ENCODE data around the gene ATG4B.

The ATG4B gene

GRCh38 chr2:241672243-241673188 is 35.0 kb downstream of the ATG4B start:
- H3K36me3 ChIP-seq (ENCODE audit: control insufficient read depth, insufficient read depth, low read length, severe bottlenecking): peaks cover 57% of the 10 kb centered on the region
- no peak overlapping the region for H3K4me3 ChIP-seq (ENCODE audit: low read length)
- no peak for DNase-seq (ENCODE audit: low read depth)
- H3K27me3 ChIP-seq (replicated peaks; ENCODE audit: control insufficient read depth, insufficient read depth, low read length): no peaks in the 10 kb centered on the region
- no peaks in the 10 kb centered on the region for H3K9me3 ChIP-seq (ENCODE audit: control insufficient read depth, low read length)
- H3K4me1 ChIP-seq (ENCODE audit: control insufficient read depth, insufficient read depth, low read length): no peaks in the 10 kb centered on the region
- no peak overlapping the region for H3K9ac ChIP-seq (ENCODE audit: low read length)

GRCh38 chr2:241673189-241673663 is 35.7 kb downstream of the ATG4B start:
- H3K4me1 ChIP-seq (ENCODE audit: control insufficient read depth, insufficient read depth, low read length): no peaks in the 10 kb centered on the region
- H3K36me3 ChIP-seq (ENCODE audit: control insufficient read depth, insufficient read depth, low read length, severe bottlenecking): peaks cover 50% of the 10 kb centered on the region
- no peaks in the 10 kb centered on the region for H3K27me3 ChIP-seq (replicated peaks; ENCODE audit: control insufficient read depth, insufficient read depth, low read length)
- no peak for DNase-seq (ENCODE audit: low read depth)
- H3K9me3 ChIP-seq (ENCODE audit: control insufficient read depth, low read length): no peaks in the 10 kb centered on the region
- H3K4me3 ChIP-seq (ENCODE audit: low read length): no peak overlapping the region
- H3K9ac ChIP-seq (ENCODE audit: low read length): no peak overlapping the region

- Histone ChIP-seq H3K4me3 (ENCODE audit: low read length) (no peak overlapping the region), H3K4me1 (ENCODE audit: control insufficient read depth, insufficient read depth, low read length) (no peaks in the 10 kb centered on the region), H3K36me3 (ENCODE audit: control insufficient read depth, insufficient read depth, low read length, severe bottlenecking) (peaks cover 42% of the 10 kb centered on the region), H3K9me3 (ENCODE audit: control insufficient read depth, low read length) (no peaks in the 10 kb centered on the region), H3K27me3 (replicated peaks; ENCODE audit: control insufficient read depth, insufficient read depth, low read length) (no peaks in the 10 kb centered on the region), H3K9ac (ENCODE audit: low read length) (no peak overlapping the region)
- no peak for DNase-seq (ENCODE audit: low read depth)
Observed at GRCh38 chr2:241673797-241674725, 36.6 kb downstream of the ATG4B start.

- no peak for DNase-seq (ENCODE audit: low read depth)
- no peaks in the 10 kb centered on the region for H3K27me3 ChIP-seq (replicated peaks; ENCODE audit: control insufficient read depth, insufficient read depth, low read length)
- peaks cover 10% of the 10 kb centered on the region for H3K4me1 ChIP-seq (ENCODE audit: control insufficient read depth, insufficient read depth, low read length)
- H3K4me3 ChIP-seq (ENCODE audit: low read length): no peak overlapping the region
- H3K9me3 ChIP-seq (ENCODE audit: control insufficient read depth, low read length): no peaks in the 10 kb centered on the region
- no peak overlapping the region for H3K9ac ChIP-seq (ENCODE audit: low read length)
- H3K36me3 ChIP-seq (ENCODE audit: control insufficient read depth, insufficient read depth, low read length, severe bottlenecking): peaks cover 30% of the 10 kb centered on the region
Observed at GRCh38 chr2:241675885-241676284, 38.4 kb downstream of the ATG4B start.

GRCh38 chr2:241676665-241677064 is 39.2 kb downstream of the ATG4B start:
- Histone ChIP-seq H3K36me3 (ENCODE audit: control insufficient read depth, insufficient read depth, low read length, severe bottlenecking) (peaks cover 22% of the 10 kb centered on the region), H3K4me1 (ENCODE audit: control insufficient read depth, insufficient read depth, low read length) (peaks cover 18% of the 10 kb centered on the region), H3K9me3 (ENCODE audit: control insufficient read depth, low read length) (no peaks in the 10 kb centered on the region), H3K4me3 (ENCODE audit: low read length) (no peak overlapping the region), H3K9ac (ENCODE audit: low read length) (no peak overlapping the region), H3K27me3 (replicated peaks; ENCODE audit: control insufficient read depth, insufficient read depth, low read length) (no peaks in the 10 kb centered on the region)
- no peak for DNase-seq (ENCODE audit: low read depth)

- Histone ChIP-seq H3K4me1 (ENCODE audit: control insufficient read depth, insufficient read depth, low read length) (peaks cover 24% of the 10 kb centered on the region), H3K4me3 (ENCODE audit: low read length) (no peak overlapping the region), H3K27me3 (replicated peaks; ENCODE audit: control insufficient read depth, insufficient read depth, low read length) (no peaks in the 10 kb centered on the region), H3K36me3 (ENCODE audit: control insufficient read depth, insufficient read depth, low read length, severe bottlenecking) (peaks cover 15% of the 10 kb centered on the region), H3K9ac (ENCODE audit: low read length) (no peak overlapping the region), H3K9me3 (ENCODE audit: control insufficient read depth, low read length) (no peaks in the 10 kb centered on the region)
- DNase-seq (ENCODE audit: low read depth): no peak
Observed at GRCh38 chr2:241677392-241677791, 39.9 kb downstream of the ATG4B start.

- H3K4me3 ChIP-seq (ENCODE audit: low read length): no peak overlapping the region
- H3K4me1 ChIP-seq (ENCODE audit: control insufficient read depth, insufficient read depth, low read length): peaks cover 24% of the 10 kb centered on the region
- no peaks in the 10 kb centered on the region for H3K9me3 ChIP-seq (ENCODE audit: control insufficient read depth, low read length)
- no peaks in the 10 kb centered on the region for H3K27me3 ChIP-seq (replicated peaks; ENCODE audit: control insufficient read depth, insufficient read depth, low read length)
- no peak for DNase-seq (ENCODE audit: low read depth)
- H3K36me3 ChIP-seq (ENCODE audit: control insufficient read depth, insufficient read depth, low read length, severe bottlenecking): peaks cover 9% of the 10 kb centered on the region
- H3K9ac ChIP-seq (ENCODE audit: low read length): no peak overlapping the region
Observed at GRCh38 chr2:241678307-241678706, 40.8 kb downstream of the ATG4B start.

- Histone ChIP-seq H3K27me3 (replicated peaks; ENCODE audit: control insufficient read depth, insufficient read depth, low read length) (no peaks in the 10 kb centered on the region), H3K4me3 (ENCODE audit: low read length) (no peak overlapping the region), H3K4me1 (ENCODE audit: control insufficient read depth, insufficient read depth, low read length) (peaks cover 24% of the 10 kb centered on the region), H3K9me3 (ENCODE audit: control insufficient read depth, low read length) (no peaks in the 10 kb centered on the region), H3K36me3 (ENCODE audit: control insufficient read depth, insufficient read depth, low read length, severe bottlenecking) (peaks cover 9% of the 10 kb centered on the region), H3K9ac (ENCODE audit: low read length) (no peak overlapping the region)
- DNase-seq (ENCODE audit: low read depth): no peak
Observed at GRCh38 chr2:241678784-241679540, 41.5 kb downstream of the ATG4B start.

GRCh38 chr2:241680044-241680443 is 42.6 kb downstream of the ATG4B start:
- Histone ChIP-seq H3K36me3 (ENCODE audit: control insufficient read depth, insufficient read depth, low read length, severe bottlenecking) (peaks cover 14% of the 10 kb centered on the region), H3K4me1 (ENCODE audit: control insufficient read depth, insufficient read depth, low read length) (peaks cover 24% of the 10 kb centered on the region), H3K27me3 (replicated peaks; ENCODE audit: control insufficient read depth, insufficient read depth, low read length) (no peaks in the 10 kb centered on the region), H3K4me3 (ENCODE audit: low read length) (no peak overlapping the region), H3K9ac (ENCODE audit: low read length) (peak overlapping the region; percentile 65), H3K9me3 (ENCODE audit: control insufficient read depth, low read length) (no peaks in the 10 kb centered on the region)
- DNase-seq (ENCODE audit: low read depth): no peak

- Histone ChIP-seq H3K27me3 (replicated peaks; ENCODE audit: control insufficient read depth, insufficient read depth, low read length) (no peaks in the 10 kb centered on the region), H3K36me3 (ENCODE audit: control insufficient read depth, insufficient read depth, low read length, severe bottlenecking) (peaks cover 14% of the 10 kb centered on the region), H3K9ac (ENCODE audit: low read length) (peak overlapping the region; percentile 77), H3K4me1 (ENCODE audit: control insufficient read depth, insufficient read depth, low read length) (peaks cover 30% of the 10 kb centered on the region), H3K9me3 (ENCODE audit: control insufficient read depth, low read length) (no peaks in the 10 kb centered on the region), H3K4me3 (ENCODE audit: low read length) (peak overlapping the region; percentile 43)
- DNase-seq (ENCODE audit: low read depth): peak; percentile 88
Observed at GRCh38 chr2:241680827-241681599, 43.5 kb downstream of the ATG4B start.
